OCI-M1 (cell line): ENCODE data around the gene SH3D19.
"Not testable (repeated sequence)": the region's sequence is repeated elsewhere in the genome, so short reads cannot be mapped to it uniquely, and the experiment has no call there.

Source experiments
- DNase-seq: peaks from one replicate; lab custom pipeline; 2025; lab: John Stamatoyannopoulos, UW

SH3D19 gene

DNA sequence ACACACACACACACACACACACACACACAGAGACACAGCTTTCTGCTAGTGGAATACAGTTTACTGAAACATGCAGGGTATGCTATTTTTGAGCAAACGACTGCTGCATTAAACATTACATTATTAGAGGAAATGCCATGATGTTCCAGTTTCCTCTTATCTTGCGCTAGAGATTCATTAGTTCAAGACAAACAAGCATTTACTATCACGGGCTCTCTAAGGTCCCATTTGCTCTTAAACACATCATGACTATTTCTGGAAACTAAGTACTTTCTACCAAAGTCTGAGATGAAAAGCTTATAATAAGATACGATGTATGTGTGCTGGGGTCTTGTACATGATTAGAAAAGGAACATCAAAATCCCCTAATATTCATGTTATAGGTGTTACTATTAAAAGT lies 177.1 kb downstream of the SH3D19 start:
- DNase-seq: no peak

DNA sequence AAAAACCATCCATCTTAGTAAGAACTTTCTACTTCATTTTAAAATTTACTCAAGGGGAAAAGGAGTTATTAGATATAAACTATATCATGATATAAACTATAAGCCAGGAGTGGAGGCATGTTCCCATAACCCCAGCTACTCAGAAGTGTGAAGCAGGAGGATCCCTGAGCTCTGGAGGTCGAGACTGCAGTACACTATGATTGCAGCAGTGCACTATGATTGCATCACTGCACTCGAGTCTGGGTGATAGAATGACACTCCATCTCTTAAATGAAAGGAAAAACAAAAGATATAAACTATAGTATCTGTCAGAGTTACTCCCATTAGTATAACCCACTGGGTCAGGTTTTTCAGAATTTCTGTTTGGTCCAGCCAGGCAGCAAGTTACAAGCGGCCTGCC lies 178.4 kb downstream of the SH3D19 start:
- DNase-seq: peak; percentile 58

DNA sequence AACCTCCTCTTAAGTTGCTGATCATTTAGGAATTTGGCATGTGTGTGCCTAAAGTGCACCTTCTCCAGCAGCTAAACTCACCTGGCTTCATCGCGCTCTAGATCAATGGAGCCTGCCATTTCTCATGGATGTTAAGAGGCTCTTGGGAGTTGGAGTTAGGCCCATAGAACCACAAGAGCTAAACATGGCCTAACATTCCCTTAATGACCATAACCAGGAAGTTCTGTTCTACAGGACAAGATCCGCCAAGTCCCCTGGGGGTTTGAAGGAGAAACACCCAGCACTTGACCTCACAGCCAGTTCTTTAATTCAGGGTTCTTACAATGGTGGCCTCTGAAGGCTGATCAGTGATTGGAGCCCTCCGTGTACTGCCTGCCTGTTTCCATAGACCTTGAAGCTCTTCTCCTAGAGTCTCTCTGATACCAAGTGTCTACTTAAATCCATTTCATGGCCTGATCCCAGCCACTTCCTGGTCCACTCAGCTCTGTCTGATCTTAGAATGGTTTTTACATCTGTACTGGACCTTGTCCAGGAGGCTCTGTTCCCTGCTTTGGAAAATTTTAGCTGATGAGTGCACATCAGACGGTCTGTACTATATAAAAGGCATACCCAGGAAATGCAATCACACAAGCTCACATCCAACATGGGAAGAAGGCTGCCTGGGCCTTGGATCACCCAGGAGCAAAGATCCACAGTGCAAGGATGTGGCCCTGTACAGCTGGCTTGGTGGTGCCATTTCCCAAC lies 180.9 kb downstream of the SH3D19 start:
- no peak for DNase-seq

DNA sequence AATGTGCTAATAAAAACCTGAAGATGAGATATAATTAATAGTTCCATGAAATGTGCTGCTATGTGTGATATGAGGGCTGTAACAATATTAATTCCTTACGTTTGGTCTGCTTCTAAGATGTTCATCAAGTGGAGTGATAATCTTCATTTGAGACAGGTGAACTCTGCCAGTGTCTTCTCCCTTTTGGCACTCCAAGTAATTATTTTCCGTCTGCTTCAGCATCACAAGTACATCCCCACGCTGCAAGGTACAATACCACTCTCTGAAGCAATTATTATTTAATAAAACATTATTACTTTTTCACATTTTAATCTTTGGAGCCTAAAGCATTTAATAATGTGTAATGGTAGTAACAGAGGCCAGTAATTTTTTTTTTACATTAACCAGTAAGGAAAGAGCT lies 181.6 kb downstream of the SH3D19 start:
- DNase-seq: no peak

DNA sequence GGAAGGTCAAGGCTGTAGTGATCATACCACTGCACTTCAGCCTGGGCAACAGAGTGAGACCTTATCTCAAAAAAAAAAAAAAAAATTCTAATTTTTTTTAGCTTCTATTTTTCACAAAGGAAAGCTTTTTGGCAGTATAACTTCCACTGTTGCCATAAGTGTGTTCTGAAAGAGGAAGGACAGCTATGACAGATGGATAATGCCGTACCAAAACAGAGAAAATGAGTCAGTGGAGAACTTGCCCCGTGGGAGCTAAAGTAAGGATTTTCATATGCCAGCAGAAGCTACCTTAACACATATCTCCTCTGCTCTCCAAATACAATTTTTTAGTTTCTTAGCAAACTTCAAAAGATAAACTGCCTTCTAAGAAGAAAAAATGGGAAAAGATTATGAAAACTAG lies 182.2 kb downstream of the SH3D19 start:
- DNase-seq: no peak

DNA sequence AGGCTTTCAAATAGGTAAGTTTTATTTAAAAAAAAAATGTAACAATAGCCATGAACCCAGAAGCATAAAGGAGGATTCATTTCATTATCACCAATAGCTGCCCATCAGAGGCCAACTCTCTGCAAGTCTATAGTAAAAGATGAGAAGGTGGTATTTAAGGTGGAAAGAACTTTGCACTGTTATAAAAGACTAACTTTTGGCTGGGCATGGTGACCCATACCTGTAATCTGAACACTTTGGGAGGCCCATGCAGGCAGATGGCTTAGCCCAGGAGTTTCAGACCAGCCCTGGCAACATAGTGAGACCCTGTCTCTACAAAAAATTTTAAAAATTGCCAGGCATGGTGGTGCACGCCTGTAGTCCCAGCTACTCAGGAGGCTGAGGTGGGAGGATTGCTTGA lies 182.6 kb downstream of the SH3D19 start:
- no peak for DNase-seq

DNA sequence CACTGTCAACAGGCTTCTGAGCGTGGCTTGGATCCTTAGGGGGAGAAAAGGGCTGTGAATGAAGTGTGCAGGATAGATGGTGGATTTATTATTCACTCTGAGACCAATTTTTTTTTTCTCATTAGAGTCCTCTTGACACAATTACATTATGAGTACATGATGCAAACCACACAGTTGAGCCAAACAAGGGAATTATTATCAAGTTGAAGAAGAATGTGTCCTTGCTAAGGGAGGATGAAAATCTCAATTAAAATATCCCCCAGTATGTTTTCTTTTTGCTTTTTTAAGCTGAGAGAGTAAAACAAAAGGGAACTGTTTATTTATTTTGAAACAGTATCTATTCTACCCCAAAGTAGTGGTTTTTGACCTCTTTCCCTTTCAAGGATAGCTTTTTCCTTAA lies 185.6 kb downstream of the SH3D19 start:
- no peak for DNase-seq

DNA sequence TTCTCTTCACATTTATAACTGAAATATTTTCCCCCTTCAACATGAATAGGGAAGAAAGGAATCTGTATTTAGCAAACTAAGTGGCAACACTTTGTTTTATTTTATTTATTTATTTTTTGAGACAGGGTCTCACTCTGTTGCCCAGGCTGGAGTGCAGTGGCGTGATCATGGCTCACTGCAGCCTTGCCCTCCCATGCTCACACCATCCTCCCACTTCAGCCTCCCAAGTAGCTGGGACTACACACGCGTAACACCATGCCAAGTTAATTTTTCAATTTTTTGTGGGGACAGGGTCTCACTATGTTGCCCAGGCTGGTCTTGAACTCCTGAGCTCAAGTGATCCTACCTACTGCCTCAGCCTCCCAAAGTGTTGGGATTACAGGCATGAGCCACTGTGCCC lies 189.4 kb downstream of the SH3D19 start:
- DNase-seq: not testable (repeated sequence)

DNA sequence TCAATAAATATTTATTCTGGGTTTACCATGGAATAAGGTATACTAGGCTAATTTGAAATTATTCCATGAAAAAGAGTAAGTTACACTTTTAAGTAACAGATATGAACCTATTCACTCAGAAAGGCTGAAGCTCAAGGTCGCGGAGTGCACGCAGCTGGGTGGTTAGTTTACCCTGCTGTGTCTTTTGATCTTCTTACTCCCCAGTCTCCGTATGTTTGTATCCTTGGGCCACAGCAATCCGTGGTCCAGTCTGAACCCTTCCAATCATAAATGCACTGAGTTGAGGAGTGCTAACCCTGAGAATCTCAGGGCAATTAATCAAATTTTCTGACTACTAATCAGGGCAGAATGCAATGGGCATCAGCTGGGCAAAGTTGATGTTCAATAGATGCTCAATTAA lies 192.1 kb downstream of the SH3D19 start:
- no peak for DNase-seq

DNA sequence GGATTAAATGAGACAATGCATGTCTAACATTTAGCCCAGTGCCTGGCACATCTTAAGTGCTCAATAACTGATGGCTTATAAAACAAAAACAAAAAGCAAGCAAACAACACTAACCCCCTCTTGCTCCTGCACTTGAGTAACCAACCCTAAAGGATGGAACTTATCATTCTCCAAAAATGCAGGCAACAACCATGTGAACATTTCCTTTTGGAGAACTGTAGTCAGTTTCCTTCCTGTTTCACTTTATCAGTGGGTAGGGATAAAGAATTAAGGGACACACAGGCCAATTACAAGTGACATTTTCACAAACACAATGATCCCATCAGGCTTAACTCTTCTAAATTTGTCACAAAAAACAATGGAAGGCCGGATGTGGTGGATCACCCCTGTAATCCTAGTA lies 195.6 kb downstream of the SH3D19 start:
- DNase-seq: no peak

DNA sequence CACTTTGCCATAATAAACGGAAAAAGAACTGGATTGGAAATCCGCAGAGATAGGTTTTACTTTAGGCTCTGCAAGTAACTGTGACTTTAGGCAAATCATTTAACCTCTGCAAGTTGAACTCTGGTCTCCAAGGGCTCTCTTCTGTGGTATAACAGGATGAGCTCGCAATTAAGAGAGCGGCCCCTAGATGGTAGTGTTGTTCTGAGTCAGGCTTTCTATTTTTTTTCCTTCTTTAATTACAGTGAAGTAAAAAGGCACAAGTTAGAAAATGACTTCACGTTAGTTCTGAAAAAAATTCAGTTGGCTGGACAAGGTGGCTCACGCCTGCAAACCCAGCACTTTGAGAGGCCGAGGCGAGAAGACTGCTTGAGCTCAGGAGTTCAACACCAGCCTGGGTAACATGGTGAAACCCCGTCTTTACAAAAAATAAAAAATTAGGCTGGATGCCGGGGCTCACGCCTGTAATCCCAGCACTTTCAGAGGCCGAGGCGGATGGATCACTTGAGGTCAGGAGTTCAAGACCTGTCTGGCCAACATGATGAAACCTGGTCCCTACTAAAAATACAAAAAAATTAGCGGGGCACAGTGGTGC lies 207.9 kb downstream of the SH3D19 start:
- peak; percentile 86 for DNase-seq

DNA sequence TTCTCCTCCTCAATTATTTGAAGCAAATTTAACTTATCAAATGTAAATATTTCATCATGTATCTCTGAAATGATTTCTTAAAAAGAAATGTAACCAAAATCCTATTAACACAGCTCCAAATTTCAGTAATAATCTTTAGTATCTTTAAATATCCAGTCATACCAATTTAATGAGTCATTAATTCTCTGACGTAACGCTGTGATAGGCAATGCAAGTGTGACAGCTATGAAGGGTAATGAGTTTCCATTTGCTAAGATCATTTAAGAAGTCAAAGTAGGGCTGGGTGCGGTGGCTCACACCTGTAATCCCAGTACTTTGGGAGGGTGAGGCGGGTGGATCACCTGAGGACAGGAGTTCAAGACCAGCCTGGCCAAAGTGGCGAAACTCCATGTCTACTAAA lies 210.4 kb downstream of the SH3D19 start:
- no peak for DNase-seq

DNA sequence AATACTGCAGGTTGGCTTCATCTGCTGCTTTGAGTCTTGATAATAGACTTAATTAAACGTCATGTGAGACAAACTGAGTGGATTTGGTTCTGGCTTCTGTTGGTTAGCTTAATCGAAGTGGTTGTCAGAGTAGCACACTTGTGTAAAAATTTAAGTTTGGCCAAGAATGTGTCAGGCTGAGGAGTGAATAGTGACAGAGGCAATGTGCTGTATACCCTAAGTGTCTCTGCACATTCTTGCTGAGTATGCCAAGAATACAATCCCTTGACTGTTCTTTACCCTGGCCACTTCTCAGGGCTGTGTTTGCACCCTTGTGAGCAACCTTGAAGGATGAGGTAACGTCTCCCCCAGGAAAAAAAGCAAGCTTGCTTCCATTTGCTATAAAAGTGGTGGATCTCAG lies 211.1 kb downstream of the SH3D19 start:
- no peak for DNase-seq

DNA sequence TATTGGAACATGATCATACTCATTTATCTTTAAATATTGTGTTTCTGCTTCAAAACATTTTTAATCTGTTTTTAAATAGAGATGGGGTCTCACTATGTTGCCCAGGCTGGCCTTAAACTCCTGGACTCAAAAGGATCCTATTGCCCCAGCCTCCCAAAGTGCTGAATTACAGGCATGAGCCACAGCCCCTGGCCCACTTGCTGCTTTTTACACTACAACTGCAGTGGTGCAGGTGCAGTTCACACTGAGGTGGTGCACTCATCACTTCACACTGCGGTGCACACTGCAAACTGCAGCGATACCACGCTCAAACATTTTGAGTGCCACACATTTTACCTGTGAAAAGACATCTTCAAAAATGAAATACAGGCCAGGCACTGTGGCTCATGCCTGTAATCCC lies 215.2 kb downstream of the SH3D19 start:
- DNase-seq: no peak

DNA sequence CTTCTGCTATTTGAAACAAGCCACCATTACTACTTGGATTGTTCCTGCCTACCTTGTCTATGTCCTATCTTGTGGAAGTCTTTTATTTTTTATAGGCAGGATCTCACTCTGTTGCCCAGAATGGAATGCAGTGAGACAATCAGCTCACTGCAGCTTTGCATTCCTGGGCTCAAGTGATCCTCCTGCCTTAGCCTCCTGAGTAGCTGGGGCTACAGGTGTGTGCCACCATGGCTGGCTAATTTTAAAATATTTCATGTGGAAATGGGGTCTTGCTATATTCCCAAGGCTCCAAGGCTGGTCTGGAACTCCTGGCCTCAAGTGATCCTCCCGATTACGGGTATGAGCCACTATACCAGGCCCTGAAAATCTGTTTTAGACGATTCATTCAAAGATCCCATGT lies 218.3 kb downstream of the SH3D19 start:
- no peak for DNase-seq

DNA sequence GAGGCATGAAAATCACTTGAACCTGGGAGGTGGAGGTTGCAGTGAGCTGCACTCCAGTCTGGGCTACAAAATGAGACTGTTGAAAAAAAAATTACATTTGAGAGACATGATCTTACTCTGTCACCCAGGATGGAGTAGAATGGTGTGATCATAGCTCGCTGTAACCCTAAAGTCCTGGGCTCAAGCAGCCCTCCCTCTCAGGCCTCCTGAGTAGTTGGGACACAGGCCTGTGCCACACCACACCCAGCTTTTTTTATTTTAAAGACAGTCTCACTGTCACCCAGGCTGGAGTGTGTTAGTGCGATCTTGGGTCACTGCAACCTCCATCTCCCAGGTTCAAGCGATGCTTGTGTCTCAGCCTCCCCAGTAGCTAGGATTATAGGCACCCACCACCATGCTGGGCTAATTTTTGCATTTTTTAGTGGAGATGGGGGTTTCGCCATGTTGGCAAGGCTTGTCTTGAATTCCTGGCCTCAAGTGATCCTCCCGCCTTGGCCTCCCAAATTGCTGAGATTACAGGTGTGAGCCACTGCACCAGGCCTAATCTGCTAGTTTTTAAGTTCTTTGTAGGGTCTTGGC lies 219.9 kb downstream of the SH3D19 start:
- DNase-seq: no peak

DNA sequence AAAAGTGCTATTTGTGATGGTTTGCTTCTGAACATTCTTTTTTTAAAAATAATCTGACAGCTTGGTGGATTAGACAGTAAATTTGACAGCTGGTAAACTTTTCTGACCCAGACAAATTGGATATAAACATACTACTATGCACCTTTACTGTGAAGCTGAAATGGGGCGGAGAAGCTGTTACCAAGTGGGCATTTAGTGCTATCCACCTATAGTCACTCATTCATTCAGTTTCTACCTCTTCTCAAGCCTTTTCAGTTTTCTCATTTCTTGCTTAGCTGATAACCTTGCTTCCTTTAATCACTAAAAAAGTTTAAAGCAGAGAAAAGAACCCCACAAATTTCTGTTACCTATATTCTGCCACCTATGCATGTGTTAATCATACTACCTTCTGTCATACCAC lies 220.8 kb downstream of the SH3D19 start:
- DNase-seq: no peak

DNA sequence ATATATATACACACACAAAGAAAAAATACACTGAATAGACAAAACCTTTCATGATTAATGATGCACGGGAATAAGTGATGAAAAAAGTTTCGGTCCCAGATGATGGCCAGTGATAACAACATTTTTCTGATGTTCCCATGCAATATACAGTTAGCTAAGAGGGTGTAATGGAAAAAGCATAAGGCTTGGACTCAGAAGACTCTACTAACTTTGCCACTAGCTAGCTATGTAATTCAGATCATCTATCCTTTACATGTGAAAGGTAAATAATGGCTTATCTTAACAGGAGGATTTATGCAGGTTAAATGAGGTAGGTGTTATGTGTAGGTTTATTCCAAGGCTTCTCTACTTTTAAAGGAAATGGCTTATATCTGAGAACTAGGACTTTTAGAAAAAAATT lies 221.6 kb downstream of the SH3D19 start:
- DNase-seq: no peak

DNA sequence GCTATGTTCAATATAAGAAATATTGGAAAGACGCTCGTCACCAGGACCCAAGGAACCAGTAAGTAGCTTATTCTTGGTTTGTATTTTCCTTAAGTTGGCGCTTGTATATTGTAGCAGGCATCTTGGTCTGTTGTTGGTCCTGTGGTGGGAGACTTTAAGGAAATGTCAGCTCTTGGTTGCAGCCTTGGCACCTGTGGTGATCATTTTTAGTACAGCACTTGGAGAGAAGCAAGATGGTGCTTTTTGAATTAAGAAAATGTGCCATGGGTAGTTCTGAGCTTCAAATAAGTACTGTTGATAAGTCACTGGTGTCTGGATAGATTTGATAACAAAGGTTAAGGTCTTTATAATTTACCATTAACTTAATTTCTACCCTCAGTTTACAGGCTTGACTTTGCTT lies 224.9 kb downstream of the SH3D19 start:
- DNase-seq: no peak

DNA sequence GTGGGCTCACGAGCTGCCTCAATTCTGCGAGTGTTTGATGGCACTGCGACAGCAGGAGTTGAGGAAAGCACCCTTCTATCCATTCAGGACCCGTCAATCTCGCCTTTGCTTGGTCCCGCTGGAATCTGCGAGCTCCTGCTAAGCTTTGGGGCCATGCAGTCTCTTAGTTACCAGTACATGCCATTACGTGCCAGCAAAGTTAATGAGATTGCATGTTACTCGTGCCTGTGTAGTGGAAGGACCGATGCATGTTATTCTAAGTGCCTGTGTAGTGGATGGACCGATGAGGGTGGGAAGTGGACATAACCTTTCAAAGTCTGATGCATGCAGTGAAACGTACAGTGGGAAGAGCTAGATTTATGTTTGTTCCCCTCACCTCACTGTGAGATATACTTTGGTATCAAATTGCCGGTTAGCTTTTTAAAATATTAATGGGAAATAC lies 225.4 kb downstream of the SH3D19 start:
- peak; percentile 62 for DNase-seq

DNA sequence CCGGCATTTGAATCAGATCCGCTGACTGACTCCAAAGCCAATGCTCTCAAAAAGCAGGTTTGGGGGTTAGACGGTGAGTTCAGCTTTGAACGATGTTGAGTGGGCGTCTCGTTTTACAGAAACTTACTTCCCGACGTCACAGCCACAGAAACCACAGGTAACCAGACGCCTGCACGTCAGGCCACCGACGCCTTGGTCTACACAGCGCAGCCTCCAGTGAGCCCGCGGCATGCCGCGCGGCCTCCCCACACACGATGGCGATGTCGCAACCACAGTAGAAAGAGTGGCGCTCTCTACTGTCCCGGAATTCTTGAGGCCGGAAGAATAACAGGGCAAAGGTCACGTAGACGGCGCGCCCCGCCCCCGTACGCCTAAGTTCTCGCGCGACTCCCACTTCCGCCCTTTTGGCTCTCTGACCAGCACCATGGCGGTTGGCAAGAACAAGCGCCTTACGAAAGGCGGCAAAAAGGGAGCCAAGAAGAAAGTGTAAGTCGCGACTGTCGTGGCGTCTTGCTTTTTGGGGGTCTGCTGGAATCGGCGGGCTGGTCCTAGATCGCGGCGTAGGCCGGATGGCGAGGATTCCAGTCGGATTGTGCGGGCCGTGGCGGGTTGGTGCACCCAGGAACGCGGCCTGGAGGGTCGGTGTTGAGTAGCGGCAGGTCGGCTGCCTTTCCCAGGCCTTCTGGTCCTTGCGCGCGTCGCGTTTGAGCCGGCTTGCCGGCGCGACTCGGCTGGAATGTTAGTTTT lies 226.0 kb downstream of the SH3D19 start, which contains the start of gene RPS3A:
Gene RPS3A (plus strand): TSS at position 400 of the 747 bp plus-strand sequence. CDS start 25 bp downstream, at position 425.
- DNase-seq: peak; percentile 99

DNA sequence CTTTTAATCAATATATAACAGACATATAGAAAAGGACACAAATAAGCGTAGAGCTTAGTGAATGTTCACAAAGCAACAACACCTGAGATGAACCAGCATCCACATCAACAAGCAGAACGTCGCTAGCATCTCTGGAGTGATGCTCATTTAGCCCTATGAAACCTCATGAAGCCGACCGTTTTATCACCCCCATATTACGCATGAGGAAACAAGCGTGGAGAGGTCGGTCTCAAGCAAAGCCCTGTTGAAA lies 226.5 kb downstream of the SH3D19 start:
- DNase-seq: no peak

DNA sequence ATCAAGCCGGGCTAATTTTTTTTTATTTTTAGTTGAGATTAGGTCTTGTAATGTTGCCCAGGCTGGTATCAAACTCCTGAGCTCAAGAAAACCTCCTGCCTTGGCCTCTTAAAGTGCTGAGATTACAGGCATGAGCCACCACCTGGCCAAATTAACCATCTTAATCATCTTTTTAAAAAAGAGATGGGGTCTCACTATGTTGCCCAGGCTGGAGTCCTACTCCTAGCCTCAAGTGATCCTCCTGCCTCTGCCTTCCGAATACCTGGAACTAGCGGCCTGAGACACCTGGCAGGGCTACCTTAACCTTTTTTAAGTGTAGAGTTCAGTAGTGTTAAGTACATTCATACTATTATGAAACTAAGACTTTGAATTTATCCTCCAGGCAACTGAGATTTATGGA lies 227.6 kb downstream of the SH3D19 start:
- DNase-seq: no peak
